HG03139 (cell line): ENCODE data around the gene CDH20.

Experiments used
- ATAC-seq: cut with Tn5 transposase; IDR thresholded peaks from one replicate; pipeline ENCODE4 v1.9.1; 2021; ENCODE audit not compliant: unreplicated experiment

The CDH20 gene

GRCh38 chr18:61420218-61420885, 87.1 kb downstream of the CDH20 start:
- ATAC-seq: no peak

- ATAC-seq: no peak
Measured at GRCh38 chr18:61426492-61427053, 93.3 kb downstream of the CDH20 start.

DNA sequence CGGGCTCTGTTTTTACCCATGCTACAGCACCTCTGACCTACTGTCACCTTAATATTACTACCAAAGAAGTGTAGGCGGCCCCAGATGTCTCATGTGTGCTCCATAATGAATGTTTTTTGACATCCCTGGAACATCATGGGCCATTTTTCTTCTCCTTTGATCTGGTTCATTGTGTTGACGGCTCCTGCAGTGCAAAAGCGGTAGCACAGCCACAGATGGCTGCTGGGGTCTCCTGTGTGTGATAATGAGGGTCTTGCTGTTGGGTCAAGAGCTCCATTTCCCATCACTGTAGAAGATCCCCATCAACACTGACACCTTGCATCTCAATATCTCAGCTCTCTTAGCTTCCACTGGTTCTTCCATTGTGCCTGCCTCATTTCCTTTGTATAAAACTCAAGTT, 95.0 kb downstream of the CDH20 start:
- no peak for ATAC-seq

GRCh38 chr18:61432590-61432989, 99.4 kb downstream of the CDH20 start:
- no peak for ATAC-seq

DNA sequence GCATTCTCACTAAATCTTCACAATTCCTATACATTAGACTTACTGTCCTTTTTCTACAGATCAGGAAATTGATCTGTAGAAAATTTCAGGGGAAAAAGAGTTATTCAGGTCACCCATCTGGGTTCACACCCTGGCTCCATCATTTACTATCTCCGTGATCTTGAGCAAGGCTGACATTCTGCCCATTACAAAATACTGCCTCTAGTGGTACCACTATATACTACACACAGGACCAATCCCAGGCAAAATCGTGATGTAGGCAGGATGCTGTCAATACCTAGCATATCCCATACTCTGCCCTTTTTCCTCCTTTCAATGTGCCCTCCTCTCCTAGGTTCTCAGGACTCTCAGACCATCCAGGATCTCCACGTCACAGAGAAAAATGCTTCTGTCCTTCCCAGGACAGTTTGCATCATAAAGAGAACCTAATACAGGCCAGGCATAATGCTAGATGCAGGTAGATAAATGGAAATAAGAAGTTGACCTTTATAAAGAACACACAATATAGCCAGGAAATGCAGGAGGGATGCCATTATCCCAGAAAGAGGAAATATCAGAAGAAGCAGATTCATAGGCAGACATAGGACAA, 101.9 kb downstream of the CDH20 start:
- peak; percentile 91 for ATAC-seq

DNA sequence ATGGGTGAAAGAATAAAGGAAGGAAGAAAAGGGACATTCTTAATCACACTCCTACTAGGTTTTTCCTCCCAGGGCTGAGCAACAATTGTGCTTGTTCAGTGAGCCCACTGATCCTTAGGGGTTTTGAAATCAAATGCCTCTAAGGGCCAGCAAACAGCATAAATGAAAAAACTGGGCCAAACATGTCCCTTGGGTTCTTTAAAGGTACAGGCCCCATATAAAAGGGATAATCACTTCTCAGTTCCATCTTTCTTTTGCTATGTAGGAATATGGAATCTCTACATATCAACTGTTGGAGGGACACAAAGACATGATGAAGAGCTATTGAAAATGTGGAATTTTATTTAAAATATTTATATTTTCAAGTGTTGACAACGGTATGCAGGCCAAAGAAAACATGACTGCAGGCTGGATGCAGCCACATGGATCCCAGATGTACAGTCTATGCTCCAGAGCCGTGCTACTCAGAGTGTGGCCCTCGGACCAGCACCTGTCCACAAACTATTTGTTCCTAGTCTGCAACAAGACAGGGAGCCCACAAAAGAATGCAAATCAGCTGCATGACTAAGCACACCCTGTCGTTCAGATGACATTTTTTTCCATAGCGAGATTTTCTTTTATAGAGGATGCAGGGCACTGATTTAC, 110.0 kb downstream of the CDH20 start:
- ATAC-seq: no peak

- ATAC-seq: peak; percentile 97
Measured at GRCh38 chr18:61448316-61448715, 115.1 kb downstream of the CDH20 start.

- ATAC-seq: no peak
Measured at GRCh38 chr18:61459896-61460648, 126.8 kb downstream of the CDH20 start.

- no peak for ATAC-seq
Measured at GRCh38 chr18:61464551-61465142, 131.4 kb downstream of the CDH20 start.

DNA sequence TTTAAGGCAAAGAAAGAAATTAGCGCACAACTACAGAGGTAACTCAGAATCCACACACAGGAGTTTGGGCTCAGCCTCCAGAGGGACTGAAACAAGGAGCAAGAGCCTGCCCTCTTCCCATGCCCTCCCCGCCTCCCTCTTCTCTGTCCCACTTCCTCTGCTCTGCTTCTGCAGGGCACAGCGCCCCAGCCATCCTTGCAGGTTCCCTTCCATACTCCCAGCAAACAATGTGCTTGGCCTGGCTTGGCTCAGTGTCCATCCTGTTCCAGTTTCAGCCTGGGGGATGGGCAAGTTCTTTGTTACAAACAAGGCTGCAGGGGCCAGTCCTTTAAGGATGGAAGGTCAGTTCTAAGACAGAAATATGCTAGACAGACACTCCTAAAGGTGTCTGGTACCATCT, 133.5 kb downstream of the CDH20 start:
- ATAC-seq: no peak

GRCh38 chr18:61470031-61470674, 136.9 kb downstream of the CDH20 start:
- ATAC-seq: no peak

GRCh38 chr18:61471541-61471940, 138.3 kb downstream of the CDH20 start:
- no peak for ATAC-seq

- ATAC-seq: no peak
Measured at GRCh38 chr18:61471942-61472341, 138.7 kb downstream of the CDH20 start.

DNA sequence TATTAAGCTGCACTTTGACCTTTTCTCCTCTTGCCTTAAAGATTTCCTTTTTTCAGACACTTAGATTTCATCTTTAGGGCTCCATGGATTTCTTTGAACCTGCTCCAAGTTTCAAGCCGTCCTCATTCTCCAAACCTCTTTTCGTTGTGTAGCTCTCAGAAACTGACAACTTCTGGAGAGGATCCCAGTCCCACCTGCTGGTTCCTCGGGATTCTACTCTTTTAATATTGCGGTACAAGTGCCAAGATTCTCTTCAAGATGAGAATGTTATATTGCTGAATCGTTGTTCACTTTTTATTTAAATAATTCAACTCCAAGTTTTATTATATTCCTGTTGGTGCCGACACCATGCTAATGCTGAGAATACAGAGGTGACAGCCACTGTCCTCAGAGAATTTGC, 141.1 kb downstream of the CDH20 start:
- no peak for ATAC-seq

- no peak for ATAC-seq
Measured at GRCh38 chr18:61474918-61475317, 141.7 kb downstream of the CDH20 start.

GRCh38 chr18:61475931-61476330, 142.7 kb downstream of the CDH20 start:
- ATAC-seq: no peak

GRCh38 chr18:61489334-61489733, 156.1 kb downstream of the CDH20 start:
- no peak for ATAC-seq

DNA sequence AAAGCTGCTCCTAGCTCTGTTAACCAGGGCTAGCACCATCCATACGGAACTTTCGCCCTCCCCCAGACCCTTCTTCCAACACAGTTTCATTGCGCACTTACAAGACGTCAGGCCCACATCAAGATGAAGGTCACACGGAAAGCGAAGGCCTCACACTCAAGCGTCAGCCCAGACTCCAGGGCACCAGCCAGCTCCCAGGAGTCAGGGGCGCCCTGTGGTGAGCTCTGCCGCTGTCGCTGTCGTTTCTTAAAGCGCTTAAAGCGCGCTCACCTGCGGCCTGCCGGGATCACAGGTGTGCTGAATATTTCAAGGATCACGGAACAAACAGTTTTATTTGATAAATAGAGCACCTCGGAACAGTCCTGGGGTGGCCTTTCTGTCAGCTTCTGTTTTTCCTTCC, 163.1 kb downstream of the CDH20 start:
- no peak for ATAC-seq

- no peak for ATAC-seq
Measured at GRCh38 chr18:61497422-61497821, 164.2 kb downstream of the CDH20 start.

DNA sequence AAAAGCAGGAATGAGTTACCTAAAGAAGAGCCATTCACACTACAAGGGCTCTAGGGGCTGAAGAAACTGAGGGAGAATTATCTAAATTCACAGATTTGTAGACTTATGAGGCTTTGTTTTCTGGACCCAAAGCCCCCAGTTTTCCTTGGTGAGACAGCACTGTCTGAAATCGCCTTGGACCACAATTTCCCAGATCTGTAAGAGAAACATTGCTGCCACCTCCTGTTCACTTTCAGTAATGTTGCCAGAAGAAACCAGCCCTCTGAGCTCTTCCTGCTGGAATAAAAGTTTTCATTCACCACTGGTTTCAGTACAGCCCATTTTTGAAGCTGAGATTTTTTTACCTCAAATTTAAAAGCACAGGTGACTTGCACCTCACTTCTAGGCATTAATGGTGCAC, 169.2 kb downstream of the CDH20 start:
- ATAC-seq: peak; percentile 62

DNA sequence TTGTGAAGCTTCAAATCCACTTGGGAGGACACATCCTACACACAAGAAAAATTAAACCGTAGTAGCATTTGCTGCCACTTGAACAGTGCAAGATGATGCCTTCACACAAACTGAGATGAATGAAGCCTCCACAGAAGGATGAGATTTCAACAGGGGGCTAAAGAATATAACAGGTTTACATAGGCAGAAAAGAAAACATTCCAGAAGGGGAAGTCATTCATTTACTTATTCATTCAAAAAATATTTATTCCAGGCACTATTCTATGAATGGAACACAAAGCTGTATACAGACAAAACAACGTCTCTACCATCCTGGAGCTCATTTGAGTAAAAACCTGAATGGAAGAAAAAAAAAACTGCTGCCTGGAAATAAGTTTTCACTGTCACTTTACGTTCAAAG, 170.5 kb downstream of the CDH20 start:
- no peak for ATAC-seq
